ENCODE data around the gene CYP1A2.
"Not testable (repeated sequence)": the region's sequence is repeated elsewhere in the genome, so short reads cannot be mapped to it uniquely, and the experiment has no call there.

CYP1A2 gene

GRCh38 chr15:74726774-74727164 lies 21.9 kb upstream of the CYP1A2 start:
- no peak for TF ChIP-seq CTCF (IDR thresholded peaks at IDR 0.05; ENCODE audit: low read depth, low read length, missing control alignments)
- peak overlapping the region; percentile 31; the same call in 1 of the 2 replicates for H3K4me3 ChIP-seq (replicated peaks; ENCODE audit: low read depth, low read length)
- no peak for DNase-seq (ENCODE audit: extremely low read depth, low read depth)

- no peak overlapping the region for H3K4me3 ChIP-seq (replicated peaks; ENCODE audit: low read depth, low read length)
- DNase-seq (ENCODE audit: extremely low read depth, low read depth), result no peak
- TF ChIP-seq CTCF (IDR thresholded peaks at IDR 0.05; ENCODE audit: low read depth, low read length, missing control alignments), result no peak
Measured at GRCh38 chr15:74727727-74728126, 20.9 kb upstream of the CYP1A2 start.

GRCh38 chr15:74728699-74729098 lies 19.9 kb upstream of the CYP1A2 start:
- H3K4me3 ChIP-seq (replicated peaks; ENCODE audit: low read depth, low read length); DNase-seq (ENCODE audit: extremely low read depth, low read depth): not testable (repeated sequence)

- not testable (repeated sequence) for DNase-seq (ENCODE audit: extremely low read depth, low read depth)
Measured at GRCh38 chr15:74729372-74729771, 19.3 kb upstream of the CYP1A2 start.

GRCh38 chr15:74730619-74731316 lies 17.9 kb upstream of the CYP1A2 start:
- DNase-seq (ENCODE audit: extremely low read depth, low read depth), result no peak
- no peak overlapping the region for H3K4me3 ChIP-seq (replicated peaks; ENCODE audit: low read depth, low read length)
- TF ChIP-seq CTCF (IDR thresholded peaks at IDR 0.05; ENCODE audit: low read depth, low read length, missing control alignments), result no peak

More at GRCh38 chr15:74729372-74729771, 19.3 kb upstream of the CYP1A2 start:
- not testable (repeated sequence) for H3K4me3 ChIP-seq (replicated peaks; ENCODE audit: low read depth, low read length)

- DNase-seq (ENCODE audit: extremely low read depth, low read depth), result no peak
- H3K4me3 ChIP-seq (replicated peaks; ENCODE audit: low read depth, low read length), result no peak overlapping the region
- no peak for TF ChIP-seq CTCF (IDR thresholded peaks at IDR 0.05; ENCODE audit: low read depth, low read length, missing control alignments)
Measured at GRCh38 chr15:74732846-74733245, 15.8 kb upstream of the CYP1A2 start.

- DNase-seq (ENCODE audit: extremely low read depth, low read depth), result no peak
- no peak for TF ChIP-seq CTCF (IDR thresholded peaks at IDR 0.05; ENCODE audit: low read depth, low read length, missing control alignments)
- no peak overlapping the region for H3K4me3 ChIP-seq (replicated peaks; ENCODE audit: low read depth, low read length)
Measured at GRCh38 chr15:74733269-74733668, 15.4 kb upstream of the CYP1A2 start.

GRCh38 chr15:74735305-74735704 lies 13.3 kb upstream of the CYP1A2 start:
- H3K4me3 ChIP-seq (replicated peaks; ENCODE audit: low read depth, low read length), result no peak overlapping the region
- TF ChIP-seq CTCF (IDR thresholded peaks at IDR 0.05; ENCODE audit: low read depth, low read length, missing control alignments), result no peak
- no peak for DNase-seq (ENCODE audit: extremely low read depth, low read depth)

GRCh38 chr15:74738239-74738638 lies 10.4 kb upstream of the CYP1A2 start:
- H3K4me3 ChIP-seq (replicated peaks; ENCODE audit: low read depth, low read length); DNase-seq (ENCODE audit: extremely low read depth, low read depth): not testable (repeated sequence)
